HepG2 (cell line): ENCODE data around the gene EIF4H. TPM values are rescaled to one million over a fixed set of nuclear protein-coding genes. Genes with fewer than 3 reads are reported as not detected.

ENCODE experiments used
- ELK4 ChIP-seq: sonication (generic); formaldehyde crosslinking; IDR thresholded peaks from 2 replicates; pipeline ENCODE4 v1.9.0; 2021; ENCODE audit warnings: missing genetic modification reagents, borderline replicate concordance
- FOXA3 ChIP-seq: IDR thresholded peaks from 2 replicates; pipeline ENCODE4 v1.6.1; 2016; ENCODE audit warnings: missing genetic modification reagents, missing compliant biosample characterization
- FOXJ3 ChIP-seq: sonication (generic); formaldehyde crosslinking; IDR thresholded peaks from 2 replicates; pipeline ENCODE4 v1.4.0; 2020; ENCODE audit warnings: missing genetic modification reagents, mild to moderate bottlenecking, borderline replicate concordance
- JDP2 ChIP-seq: sonication (generic); formaldehyde crosslinking; IDR thresholded peaks from 2 replicates; pipeline ENCODE4 v1.8.1; 2022; ENCODE audit warnings: missing genetic modification reagents, borderline replicate concordance
- MAFG ChIP-seq: sonication (generic); formaldehyde crosslinking; IDR thresholded peaks from 2 replicates; pipeline ENCODE4 v1.5.1; 2020; ENCODE audit warnings: mild to moderate bottlenecking, missing genetic modification reagents
- PRPF4 ChIP-seq: fragments of 200-400 bp; formaldehyde crosslinking; IDR thresholded peaks from 2 replicates; pipeline ENCODE4 v1.6.1; 2016; ENCODE audit warnings: low read length, low read depth; ENCODE audit not compliant: poor library complexity, severe bottlenecking
- RBM22 ChIP-seq: fragments of 200-400 bp; formaldehyde crosslinking; optimal IDR thresholded peaks from 2 replicates; pipeline ENCODE3; 2017; ENCODE audit warnings: mild to moderate bottlenecking, low read length, moderate library complexity
- REXO4 ChIP-seq: sonication (generic); formaldehyde crosslinking; IDR thresholded peaks from 2 replicates; pipeline ENCODE4 v1.8.0; 2022; ENCODE audit warnings: missing genetic modification reagents, mild to moderate bottlenecking, borderline replicate concordance
- SOX5 ChIP-seq: IDR thresholded peaks from 2 replicates; pipeline ENCODE4 v1.6.1; 2016; ENCODE audit warnings: borderline replicate concordance
- TAF15 ChIP-seq: fragments of 200-400 bp; formaldehyde crosslinking; IDR thresholded peaks from one replicate; pipeline ENCODE4 v1.6.1; 2018; ENCODE audit warnings: mild to moderate bottlenecking, low read depth, low read length; ENCODE audit not compliant: poor library complexity, severe bottlenecking
- U2AF2 ChIP-seq: fragments of 200-400 bp; formaldehyde crosslinking; IDR thresholded peaks from 2 replicates; pipeline ENCODE4 v1.6.1; 2017; ENCODE audit warnings: low read depth, mild to moderate bottlenecking, low read length
- ZNF124 ChIP-seq: sonication (generic); formaldehyde crosslinking; IDR thresholded peaks from 2 replicates; pipeline ENCODE4 v1.4.0; 2020; ENCODE audit warnings: missing genetic modification reagents
- ZNF18 ChIP-seq: sonication (generic); formaldehyde crosslinking; IDR thresholded peaks from 2 replicates; pipeline ENCODE4 v1.8.0; 2022; ENCODE audit warnings: mild to moderate bottlenecking, missing genetic modification reagents; ENCODE audit not compliant: insufficient replicate concordance
- ZNF570 ChIP-seq: sonication (generic); formaldehyde crosslinking; IDR thresholded peaks from 2 replicates; pipeline ENCODE4 v1.4.0; 2020; ENCODE audit warnings: mild to moderate bottlenecking, missing genetic modification reagents, borderline replicate concordance
- ZNF746 ChIP-seq: sonication (generic); formaldehyde crosslinking; IDR thresholded peaks from 2 replicates; pipeline ENCODE4 v1.8.0; 2022; ENCODE audit warnings: mild to moderate bottlenecking, missing genetic modification reagents
- polyA plus RNA-seq, 8 experiments: library from polyadenylated mRNA; depleted of rRNA in 3 of 8; stranded (reverse) in 7 of 8; unstranded in 1 of 8; fragments of >200 nt; fragmentation: Illumina TruSeq in 4 of 8; extraction: Trizol in 4 of 8; gene quantifications; 2 replicates each; pipeline versions ENCODE4 v1.2.1 to v1.2.3, GENCODE V29; 2011 to 2016; ENCODE audit warnings: low read depth in 4 of 8, missing spikeins in 1 of 8, mixed read lengths in 1 of 8; ENCODE audit not compliant: insufficient read depth in 1 of 8
- total RNA-seq, 5 experiments: library from RNA; depleted of rRNA; stranded (reverse); fragments of >200 nt; fragmentation: Illumina TruSeq; extraction: Trizol; gene quantifications; 2 replicates each; pipeline ENCODE4 v1.2.3, GENCODE V29; 2016; ENCODE audit warnings: low read depth in 1 of 5
- TF ChIP-seq, protein P1 (sequence below): IDR thresholded peaks from 2 replicates; pipeline ENCODE4 v1.6.1; 2016; ENCODE audit warnings: low read depth, missing genetic modification reagents, missing compliant biosample characterization
- TF ChIP-seq, protein P2 (sequence below): IDR thresholded peaks from 2 replicates; pipeline ENCODE4 v1.6.1; 2016

The EIF4H gene
- total and polyA plus RNA-seq, 2 of the 13 experiments (the other 11 are each of a cell fraction or from before 2014, with no cell fraction given), result 232 to 321 TPM

DNA sequence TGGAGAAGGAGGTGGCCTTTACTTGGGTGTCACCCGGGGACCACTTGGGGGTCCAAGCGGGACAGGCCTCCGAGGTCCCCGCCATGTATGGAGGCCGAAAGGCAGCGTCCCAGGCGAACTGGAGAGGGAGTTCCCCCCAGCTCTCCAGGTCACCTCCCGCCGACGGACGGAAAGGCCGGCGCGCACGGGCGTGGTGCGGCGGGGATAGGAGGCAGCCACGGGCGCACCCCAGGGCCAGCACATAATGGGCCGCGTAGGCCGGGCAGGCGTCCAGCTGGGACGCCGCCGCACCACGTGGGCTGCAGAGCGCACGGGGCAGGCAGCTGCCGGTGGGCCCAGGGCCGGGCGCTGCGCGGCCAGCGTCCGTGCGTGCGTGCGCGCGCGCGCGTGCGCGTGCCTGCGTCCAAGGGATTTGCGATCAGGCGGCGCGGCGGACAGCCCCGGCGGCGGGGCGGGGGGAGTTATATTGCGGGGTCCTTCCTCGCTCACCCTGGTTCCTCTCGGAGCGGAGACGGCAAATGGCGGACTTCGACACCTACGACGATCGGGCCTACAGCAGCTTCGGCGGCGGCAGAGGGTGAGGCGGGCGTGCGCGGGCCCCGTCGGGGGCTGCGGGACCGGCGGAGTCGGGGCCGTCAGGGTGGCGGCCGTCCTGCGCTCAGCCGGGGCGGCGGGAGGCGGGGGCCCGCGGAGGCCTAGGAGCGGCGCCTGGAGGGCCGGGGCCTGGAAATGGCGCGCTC lies at the start of gene EIF4H (continued):
- TF ChIP-seq MAFG (CRISPR knock-in tag), result no peak
- TF ChIP-seq ZNF124, result peak; percentile 32; the same call in 1 of the 2 replicates
- TF ChIP-seq SOX5 (CRISPR knock-in tag), result no peak
- TF ChIP-seq ZNF570, result no peak
- no peak for TF ChIP-seq REXO4 (CRISPR knock-in tag)
- no peak for TF ChIP-seq ZNF18 (CRISPR knock-in tag)
- no peak for TF ChIP-seq TAF15
- no peak for TF ChIP-seq JDP2 (CRISPR knock-in tag)
- no peak for TF ChIP-seq U2AF2
- no peak for TF ChIP-seq RBM22
- TF ChIP-seq ELK4 (CRISPR knock-in tag), result no peak
- TF ChIP-seq ZNF746 (CRISPR knock-in tag), result no peak
- TF ChIP-seq FOXA3 (CRISPR knock-in tag), result peak; percentile 9; the same call in 1 of the 2 replicates
- TF ChIP-seq, protein P1, sequence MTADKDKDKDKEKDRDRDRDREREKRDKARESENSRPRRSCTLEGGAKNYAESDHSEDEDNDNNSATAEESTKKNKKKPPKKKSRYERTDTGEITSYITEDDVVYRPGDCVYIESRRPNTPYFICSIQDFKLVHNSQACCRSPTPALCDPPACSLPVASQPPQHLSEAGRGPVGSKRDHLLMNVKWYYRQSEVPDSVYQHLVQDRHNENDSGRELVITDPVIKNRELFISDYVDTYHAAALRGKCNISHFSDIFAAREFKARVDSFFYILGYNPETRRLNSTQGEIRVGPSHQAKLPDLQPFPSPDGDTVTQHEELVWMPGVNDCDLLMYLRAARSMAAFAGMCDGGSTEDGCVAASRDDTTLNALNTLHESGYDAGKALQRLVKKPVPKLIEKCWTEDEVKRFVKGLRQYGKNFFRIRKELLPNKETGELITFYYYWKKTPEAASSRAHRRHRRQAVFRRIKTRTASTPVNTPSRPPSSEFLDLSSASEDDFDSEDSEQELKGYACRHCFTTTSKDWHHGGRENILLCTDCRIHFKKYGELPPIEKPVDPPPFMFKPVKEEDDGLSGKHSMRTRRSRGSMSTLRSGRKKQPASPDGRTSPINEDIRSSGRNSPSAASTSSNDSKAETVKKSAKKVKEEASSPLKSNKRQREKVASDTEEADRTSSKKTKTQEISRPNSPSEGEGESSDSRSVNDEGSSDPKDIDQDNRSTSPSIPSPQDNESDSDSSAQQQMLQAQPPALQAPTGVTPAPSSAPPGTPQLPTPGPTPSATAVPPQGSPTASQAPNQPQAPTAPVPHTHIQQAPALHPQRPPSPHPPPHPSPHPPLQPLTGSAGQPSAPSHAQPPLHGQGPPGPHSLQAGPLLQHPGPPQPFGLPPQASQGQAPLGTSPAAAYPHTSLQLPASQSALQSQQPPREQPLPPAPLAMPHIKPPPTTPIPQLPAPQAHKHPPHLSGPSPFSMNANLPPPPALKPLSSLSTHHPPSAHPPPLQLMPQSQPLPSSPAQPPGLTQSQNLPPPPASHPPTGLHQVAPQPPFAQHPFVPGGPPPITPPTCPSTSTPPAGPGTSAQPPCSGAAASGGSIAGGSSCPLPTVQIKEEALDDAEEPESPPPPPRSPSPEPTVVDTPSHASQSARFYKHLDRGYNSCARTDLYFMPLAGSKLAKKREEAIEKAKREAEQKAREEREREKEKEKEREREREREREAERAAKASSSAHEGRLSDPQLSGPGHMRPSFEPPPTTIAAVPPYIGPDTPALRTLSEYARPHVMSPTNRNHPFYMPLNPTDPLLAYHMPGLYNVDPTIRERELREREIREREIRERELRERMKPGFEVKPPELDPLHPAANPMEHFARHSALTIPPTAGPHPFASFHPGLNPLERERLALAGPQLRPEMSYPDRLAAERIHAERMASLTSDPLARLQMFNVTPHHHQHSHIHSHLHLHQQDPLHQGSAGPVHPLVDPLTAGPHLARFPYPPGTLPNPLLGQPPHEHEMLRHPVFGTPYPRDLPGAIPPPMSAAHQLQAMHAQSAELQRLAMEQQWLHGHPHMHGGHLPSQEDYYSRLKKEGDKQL (CRISPR knock-in tag), result no peak
- TF ChIP-seq PRPF4, result no peak
- no peak for TF ChIP-seq FOXJ3 (CRISPR knock-in tag)
- TF ChIP-seq, protein P2, sequence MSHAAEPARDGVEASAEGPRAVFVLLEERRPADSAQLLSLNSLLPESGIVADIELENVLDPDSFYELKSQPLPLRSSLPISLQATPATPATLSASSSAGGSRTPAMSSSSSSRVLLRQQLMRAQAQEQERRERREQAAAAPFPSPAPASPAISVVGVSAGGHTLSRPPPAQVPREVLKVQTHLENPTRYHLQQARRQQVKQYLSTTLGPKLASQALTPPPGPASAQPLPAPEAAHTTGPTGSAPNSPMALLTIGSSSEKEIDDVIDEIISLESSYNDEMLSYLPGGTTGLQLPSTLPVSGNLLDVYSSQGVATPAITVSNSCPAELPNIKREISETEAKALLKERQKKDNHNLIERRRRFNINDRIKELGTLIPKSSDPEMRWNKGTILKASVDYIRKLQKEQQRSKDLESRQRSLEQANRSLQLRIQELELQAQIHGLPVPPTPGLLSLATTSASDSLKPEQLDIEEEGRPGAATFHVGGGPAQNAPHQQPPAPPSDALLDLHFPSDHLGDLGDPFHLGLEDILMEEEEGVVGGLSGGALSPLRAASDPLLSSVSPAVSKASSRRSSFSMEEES (CRISPR knock-in tag), result peak; percentile 32; the same call in 1 of the 2 replicates
